HK-2 (cell line): ENCODE data around the gene VAMP2.
"Not testable (repeated sequence)": the region's sequence is repeated elsewhere in the genome, so short reads cannot be mapped to it uniquely, and the experiment has no call there.

ENCODE experiments used
- DNase-seq: peaks from one replicate; pipeline ENCODE4 v3.0.0-alpha.2; 2018; ENCODE audit not compliant: unreplicated experiment

The VAMP2 gene

GRCh38 chr17:8176197-8176940 is 13.6 kb upstream of the VAMP2 start, which contains the start of gene TMEM107:
TMEM107 (minus strand) TSS chr17:8176380; CDS start chr17:8176286, 94 bp downstream.
- DNase-seq: peak; percentile 87

DNA sequence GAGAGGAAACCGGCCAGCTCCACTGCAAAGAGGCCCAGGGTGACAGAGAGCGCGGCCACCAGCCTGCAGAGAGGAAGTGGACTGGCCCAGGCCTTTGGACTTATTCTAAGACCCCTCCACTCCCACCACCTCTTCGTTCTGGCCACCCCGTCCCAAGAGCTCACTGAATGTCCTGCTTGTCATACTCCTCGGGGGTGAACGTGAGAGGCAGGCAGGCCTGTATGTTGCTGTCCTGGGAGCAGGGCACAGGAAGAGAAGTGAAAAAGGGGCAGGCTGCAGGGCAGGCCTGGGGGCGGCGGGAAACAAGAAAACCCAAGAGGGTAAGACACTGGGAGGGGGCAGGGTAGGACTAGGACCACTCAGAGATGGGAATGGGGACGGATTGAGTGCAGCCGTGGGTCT is 13.0 kb upstream of the VAMP2 start:
- no peak for DNase-seq

GRCh38 chr17:8173871-8174322 is 11.1 kb upstream of the VAMP2 start:
- DNase-seq: peak; percentile 25

DNA sequence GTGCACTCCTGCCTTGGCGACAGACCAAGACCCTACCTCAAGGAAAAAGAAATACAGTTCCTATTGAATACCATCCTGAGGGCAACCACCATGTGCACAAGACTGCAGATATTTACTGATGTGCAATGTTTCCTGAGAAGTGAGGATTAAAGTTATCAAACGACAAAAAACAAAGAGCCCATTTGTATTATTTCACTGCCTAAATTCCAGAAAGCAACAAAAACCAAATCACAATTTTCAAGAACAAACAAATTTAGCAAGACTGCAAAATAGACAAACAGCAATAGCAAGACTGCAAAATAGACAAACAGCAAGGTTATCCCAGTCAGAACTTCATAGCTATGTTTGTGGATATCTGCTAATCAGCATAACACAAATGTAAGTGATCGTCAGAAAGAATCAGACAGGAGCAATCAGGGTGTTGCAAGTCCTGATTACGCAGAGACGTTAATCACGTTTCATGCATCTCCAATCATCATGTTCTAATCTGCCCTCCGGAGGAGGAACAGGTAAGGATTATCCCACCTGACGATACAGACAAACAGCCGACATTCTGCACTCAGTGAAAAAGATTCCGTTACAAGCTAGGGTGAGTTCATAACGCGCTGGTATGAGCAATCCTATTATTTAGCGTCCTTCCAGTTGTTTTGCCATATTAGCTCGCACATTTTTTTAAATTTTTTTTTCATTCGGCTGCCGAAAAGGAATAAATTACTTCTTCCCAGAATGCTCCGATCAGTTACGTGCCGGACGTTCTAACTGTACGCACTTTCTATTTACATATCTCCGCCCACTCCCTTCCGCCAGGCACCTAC is 10.5 kb upstream of the VAMP2 start:
- DNase-seq: peak; percentile 79

DNA sequence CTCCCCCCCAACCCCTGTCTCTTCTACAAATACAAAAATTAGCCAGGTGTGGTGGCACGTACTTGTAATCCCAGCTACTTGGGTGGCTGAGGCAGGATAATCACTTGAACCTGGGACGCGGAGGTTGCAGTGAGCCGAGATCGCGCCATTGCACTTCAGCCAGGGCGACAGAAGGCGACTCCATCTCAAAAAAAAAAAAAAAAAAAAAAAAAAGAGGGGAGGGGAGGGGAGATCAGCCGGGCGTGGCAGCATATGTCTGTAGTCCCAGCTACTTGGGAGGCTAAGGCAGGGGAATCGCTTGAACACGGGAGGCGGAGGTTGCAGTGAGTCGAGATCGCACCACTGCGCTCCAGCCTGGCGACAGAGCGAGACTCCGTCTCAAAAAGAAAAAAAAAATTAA is 7.4 kb upstream of the VAMP2 start:
- DNase-seq: not testable (repeated sequence)

- no peak for DNase-seq
Observed at GRCh38 chr17:8167526-8167925, 4.8 kb upstream of the VAMP2 start.

DNA sequence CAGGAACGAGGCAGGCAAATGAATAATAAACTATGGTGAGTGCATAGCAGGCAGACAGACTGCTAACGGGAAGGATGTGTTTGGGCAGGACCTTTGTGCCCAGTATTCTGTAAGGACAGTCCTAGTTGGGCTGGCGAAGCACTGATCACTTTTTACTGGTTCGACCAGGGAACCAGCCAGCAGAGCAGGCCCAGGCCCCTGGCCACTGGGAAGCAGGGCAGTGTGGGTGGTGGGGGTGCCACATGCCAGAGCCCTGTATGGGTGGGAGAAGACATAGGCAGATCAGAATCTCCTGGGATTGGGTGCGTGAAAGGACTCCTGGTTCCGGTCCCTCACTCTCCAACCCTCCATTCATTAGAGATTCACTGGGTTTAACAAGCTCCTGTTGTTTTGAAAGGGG is 4.0 kb upstream of the VAMP2 start:
- DNase-seq: no peak

GRCh38 chr17:8164815-8165131 is 2.0 kb upstream of the VAMP2 start:
- DNase-seq: no peak

GRCh38 chr17:8163978-8164814 is 1.4 kb upstream of the VAMP2 start:
- DNase-seq: peak; percentile 61

DNA sequence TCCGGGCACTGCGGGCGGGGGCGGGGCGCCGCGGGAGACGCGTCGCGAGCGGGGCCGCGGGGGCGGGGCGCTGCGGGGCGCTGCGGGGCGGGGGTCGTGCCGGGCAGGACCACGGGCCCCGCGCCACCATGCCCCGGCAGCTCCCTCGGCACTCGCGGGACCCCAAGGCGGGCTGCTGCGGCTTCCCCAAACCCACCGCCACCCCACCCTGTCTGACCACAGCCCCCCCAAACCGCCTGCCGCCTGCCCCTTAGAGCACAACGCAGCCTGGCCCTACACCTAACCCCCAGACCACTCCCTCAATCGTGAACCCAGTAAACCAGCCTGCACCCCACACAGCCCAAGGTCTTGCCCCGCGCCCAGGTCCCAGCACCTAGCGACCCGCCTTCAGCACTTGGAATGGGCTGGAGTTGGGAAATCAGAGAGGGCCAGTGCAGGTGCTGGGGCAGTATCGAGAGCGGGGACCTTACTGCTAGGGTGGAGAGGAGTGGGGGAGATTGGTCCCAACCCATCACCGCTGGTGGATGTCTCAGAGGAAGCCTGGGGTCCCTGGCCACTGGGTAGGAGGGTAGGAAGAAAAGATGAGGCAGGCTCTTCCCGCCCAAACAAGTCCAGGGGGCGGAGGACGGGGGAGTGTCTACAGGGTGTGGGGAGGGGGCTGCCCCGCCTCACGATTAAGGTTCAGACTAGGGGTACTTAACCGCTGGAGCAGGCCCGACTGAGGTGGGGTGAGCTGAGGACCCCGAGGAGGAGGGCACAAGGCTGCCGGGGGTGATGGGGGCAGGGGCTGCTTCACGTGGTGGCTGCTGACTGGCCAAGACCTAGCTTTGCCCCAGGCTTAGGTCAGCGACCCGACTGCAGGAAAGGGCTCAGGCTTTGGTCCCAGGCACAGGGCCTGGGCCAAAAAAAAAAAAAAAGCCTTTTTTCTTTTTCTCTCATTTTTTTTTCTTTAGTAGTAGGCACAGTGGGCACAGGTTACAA is 539 bp upstream of the VAMP2 start:
- no peak for DNase-seq

DNA sequence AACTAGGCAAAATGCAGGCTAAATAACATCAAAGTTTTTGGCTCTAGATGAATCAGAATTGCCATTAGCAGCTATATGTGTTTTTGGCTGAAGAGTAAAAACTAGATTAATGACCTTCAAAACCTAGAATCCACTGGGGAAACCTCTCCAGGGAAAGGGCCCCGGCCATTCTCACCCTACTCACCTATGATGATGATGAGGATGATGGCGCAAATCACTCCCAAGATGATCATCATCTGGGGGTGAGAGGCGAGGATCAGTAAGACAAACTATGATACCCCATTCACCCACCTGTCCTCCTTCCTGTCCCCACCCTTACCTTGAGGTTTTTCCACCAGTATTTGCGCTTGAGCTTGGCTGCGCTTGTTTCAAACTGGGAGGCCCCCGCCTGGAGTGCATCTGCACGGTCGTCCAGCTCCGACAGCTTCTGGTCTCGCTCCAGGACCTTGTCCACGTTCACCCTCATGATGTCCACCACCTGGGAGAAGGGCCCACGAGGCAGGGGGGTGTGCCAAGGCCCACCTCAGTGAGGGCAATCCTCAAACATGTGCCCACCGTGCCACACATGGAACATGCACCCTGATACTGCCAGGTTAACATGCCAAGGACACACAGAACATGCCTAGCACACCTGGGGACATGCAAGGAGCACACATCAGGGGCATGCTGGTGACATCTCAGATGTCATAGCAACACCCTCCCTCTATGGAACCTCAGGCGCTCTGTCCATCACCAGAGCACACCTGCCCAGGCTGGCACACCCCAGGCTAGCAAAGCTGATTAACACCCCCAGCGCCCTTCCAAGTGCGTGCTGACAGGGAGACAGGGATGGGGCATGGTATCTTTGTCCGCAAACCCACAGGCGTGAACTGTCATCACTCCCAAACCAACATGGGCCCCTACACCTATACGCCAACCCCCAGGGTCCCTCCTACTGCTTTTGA is 1.2 kb downstream of the VAMP2 start:
- no peak for DNase-seq

DNA sequence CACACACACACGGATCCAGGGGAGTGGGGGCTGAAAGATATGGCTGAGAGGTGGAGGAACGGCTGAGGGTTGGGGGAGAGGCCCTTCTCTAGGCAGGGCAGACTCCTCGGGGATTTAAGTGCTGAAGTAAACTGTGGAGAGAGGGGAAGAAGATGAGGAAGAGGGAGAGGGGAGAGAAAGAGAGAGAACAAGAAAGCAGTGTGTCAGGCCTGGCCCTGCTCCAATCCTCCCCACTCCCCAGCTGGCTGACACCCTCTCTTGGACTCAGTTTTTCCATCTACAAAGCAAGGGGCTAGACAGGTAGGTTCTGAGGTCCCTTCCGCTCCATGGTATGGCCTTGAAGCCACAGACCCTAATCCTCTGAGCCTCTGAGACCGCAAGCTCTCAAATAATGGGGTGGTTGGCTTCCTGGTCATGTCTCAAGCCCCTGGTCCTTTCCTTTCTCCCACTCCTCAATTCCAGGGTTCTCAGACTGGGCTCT is 2.0 kb downstream of the VAMP2 start:
- DNase-seq: no peak

GRCh38 chr17:8160224-8160577 is 2.5 kb downstream of the VAMP2 start:
- no peak for DNase-seq

DNA sequence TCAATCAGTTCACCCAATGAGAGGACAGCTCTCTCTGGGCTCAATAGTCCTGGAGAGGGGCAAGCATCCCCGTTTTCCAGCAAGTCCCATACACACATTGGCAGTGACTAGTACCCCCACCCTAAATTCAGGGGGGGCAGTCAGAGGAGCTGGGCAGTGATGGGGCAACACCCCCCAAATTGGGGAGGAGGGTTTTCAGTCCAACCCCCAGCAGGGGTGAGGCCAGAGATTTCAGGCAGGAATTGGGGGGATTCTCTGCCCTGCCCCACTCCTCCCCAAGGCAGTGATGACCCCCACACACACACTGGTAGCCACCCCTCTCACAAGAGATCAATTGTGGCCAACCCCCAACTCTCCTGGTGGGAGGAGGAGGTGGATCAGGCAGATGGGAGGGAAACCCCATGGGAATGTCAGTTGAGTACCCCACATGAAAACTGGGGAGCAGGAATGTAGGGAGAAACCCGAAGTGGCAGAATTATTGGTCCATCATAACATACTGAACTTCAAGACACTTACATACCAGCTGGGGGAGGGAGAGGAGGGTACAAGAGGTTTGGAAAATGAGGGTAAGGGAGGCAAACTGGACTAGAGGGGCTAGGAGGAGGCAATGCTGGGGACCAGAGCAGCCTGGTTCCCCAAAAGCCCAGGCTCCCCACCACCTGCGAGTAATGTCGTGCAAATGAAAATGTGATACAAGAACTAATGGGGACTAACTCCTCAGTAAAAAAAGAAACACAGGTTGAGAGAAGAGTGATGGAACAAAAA is 3.1 kb downstream of the VAMP2 start:
- no peak for DNase-seq

DNA sequence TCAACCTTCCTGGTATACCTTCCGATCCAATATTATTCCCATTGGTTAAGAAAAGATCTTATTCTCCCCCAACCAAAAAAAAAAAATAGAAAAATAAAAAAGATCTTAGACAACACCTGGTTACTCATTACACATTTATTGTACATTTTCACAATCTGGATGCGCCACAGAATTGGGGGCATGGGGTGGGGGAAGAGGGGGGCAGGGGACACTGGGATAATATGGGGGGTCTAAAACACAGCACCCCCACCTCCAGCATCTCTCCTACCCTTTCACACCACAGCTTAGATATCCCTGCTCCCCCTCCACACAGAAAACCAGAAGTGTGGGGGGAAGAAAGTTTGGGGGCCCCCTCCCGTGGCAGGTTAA is 3.7 kb downstream of the VAMP2 start:
- DNase-seq: no peak

GRCh38 chr17:8158267-8159031 is 4.3 kb downstream of the VAMP2 start:
- peak; percentile 90 for DNase-seq

DNA sequence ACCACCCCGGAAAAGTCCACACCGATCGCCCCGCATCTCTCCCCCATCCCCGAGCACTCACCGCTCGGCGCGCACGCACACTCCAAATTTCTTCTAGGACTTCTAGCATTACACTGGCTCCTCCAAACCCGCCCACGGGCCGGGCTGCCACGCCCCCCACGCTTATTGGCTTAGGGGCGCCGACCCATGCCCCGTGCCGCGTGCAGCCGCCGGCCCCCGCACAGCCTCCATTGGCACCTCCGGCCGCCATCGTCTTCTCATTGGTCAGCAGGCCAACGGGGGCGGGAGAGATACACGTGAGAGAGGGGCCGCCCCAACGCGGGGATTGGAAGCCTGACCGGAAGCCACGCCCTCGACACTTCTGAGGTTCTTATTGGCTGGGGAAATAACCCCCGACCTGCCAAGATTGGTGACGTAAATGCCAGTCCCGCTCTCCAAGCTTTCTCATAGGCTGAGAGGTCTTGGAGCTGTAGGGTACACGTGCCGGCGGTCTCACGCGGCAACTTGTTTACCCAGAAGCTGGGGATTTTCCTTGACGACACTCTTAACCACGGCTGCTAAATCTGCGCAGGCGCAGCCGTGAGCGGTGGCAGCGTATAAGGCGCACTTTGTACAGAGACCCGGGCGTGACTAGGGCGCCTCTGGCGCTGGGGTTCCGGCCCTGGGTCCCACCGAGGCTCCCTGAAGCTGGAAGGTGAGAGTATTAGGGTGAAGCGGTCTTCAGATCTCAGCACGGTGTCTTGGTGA is 6.3 kb downstream of the VAMP2 start:
- DNase-seq: peak; percentile 100

DNA sequence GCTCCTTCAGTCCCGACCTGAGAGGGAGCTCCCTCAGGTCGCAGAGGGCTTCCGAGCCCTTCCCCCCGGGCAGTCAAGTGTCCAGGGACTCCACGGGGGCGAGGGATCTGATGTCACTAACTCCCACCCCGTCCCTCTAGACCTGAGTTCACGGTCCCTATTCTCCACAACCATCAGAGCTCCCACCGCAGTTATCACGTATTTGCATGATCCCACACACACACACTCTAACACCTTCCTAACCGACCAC is 6.8 kb downstream of the VAMP2 start:
- DNase-seq: no peak
